Measurements from ENCODE around the gene CACNA1A.

The CACNA1A gene

GRCh38 chr19:13212759-13213330 is 293.4 kb downstream of the CACNA1A start (continued):
- TF ChIP-seq ZNF449 (tag by site-specific recombination; IDR thresholded peaks at IDR 0.05): no peak
- 0 out of 2 replicates have a peak, but pooled peaks have one; percentile 21 for TF ChIP-seq ZBTB17 (tag by site-specific recombination; IDR thresholded peaks at IDR 0.05)
- TF ChIP-seq, protein P1, sequence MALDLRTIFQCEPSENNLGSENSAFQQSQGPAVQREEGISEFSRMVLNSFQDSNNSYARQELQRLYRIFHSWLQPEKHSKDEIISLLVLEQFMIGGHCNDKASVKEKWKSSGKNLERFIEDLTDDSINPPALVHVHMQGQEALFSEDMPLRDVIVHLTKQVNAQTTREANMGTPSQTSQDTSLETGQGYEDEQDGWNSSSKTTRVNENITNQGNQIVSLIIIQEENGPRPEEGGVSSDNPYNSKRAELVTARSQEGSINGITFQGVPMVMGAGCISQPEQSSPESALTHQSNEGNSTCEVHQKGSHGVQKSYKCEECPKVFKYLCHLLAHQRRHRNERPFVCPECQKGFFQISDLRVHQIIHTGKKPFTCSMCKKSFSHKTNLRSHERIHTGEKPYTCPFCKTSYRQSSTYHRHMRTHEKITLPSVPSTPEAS (tag by site-specific recombination; IDR thresholded peaks at IDR 0.05): peak; percentile 63
- TF ChIP-seq ZSCAN5A (tag by site-specific recombination; IDR thresholded peaks at IDR 0.05): no peak
- TF ChIP-seq ZNF335 (tag by site-specific recombination; conservative IDR thresholded peaks at IDR 0.05): no peak
- TF ChIP-seq KLF7 (tag by site-specific recombination; IDR thresholded peaks at IDR 0.05; ENCODE audit: borderline replicate concordance): 0 out of 2 replicates have a peak, but pooled peaks have one; percentile 23
- TF ChIP-seq ZNF701 (tag by site-specific recombination; IDR thresholded peaks at IDR 0.05): no peak
- TF ChIP-seq ZNF830 (tag by site-specific recombination; IDR thresholded peaks at IDR 0.05; ENCODE audit: low read depth): no peak
- TF ChIP-seq REST (tag by site-specific recombination; IDR thresholded peaks at IDR 0.05): no peak
- TF ChIP-seq, protein P2, sequence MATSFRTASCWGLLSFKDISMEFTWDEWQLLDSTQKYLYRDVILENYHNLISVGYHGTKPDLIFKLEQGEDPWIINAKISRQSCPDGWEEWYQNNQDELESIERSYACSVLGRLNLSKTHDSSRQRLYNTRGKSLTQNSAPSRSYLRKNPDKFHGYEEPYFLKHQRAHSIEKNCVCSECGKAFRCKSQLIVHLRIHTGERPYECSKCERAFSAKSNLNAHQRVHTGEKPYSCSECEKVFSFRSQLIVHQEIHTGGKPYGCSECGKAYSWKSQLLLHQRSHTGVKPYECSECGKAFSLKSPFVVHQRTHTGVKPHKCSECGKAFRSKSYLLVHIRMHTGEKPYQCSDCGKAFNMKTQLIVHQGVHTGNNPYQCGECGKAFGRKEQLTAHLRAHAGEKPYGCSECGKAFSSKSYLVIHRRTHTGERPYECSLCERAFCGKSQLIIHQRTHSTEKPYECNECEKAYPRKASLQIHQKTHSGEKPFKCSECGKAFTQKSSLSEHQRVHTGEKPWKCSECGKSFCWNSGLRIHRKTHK (tag by site-specific recombination; IDR thresholded peaks at IDR 0.05): no peak
- TF ChIP-seq PATZ1 (tag by site-specific recombination; IDR thresholded peaks at IDR 0.05): peak; percentile 55
- TF ChIP-seq ZFP3 (tag by site-specific recombination; IDR thresholded peaks at IDR 0.05; ENCODE audit: low read depth): no peak
- TF ChIP-seq ATF2 (tag by site-specific recombination; IDR thresholded peaks at IDR 0.05; ENCODE audit: low read depth): no peak
- TF ChIP-seq ZXDB (tag by site-specific recombination; IDR thresholded peaks at IDR 0.05): 0 out of 2 replicates have a peak, but pooled peaks have one; percentile 19
- peak; percentile 71 for TF ChIP-seq ZNF76 (tag by site-specific recombination; IDR thresholded peaks at IDR 0.05; ENCODE audit: borderline replicate concordance, low read depth)
- 0 out of 2 replicates have a peak, but pooled peaks have one; percentile 18 for TF ChIP-seq KLF8 (tag by site-specific recombination; IDR thresholded peaks at IDR 0.05)
- no peak for TF ChIP-seq ZNF311 (tag by site-specific recombination; IDR thresholded peaks at IDR 0.05; ENCODE audit: borderline replicate concordance)
- 0 out of 2 replicates have a peak, but pooled peaks have one; percentile 8 for TF ChIP-seq ZFHX2 (tag by site-specific recombination; conservative IDR thresholded peaks at IDR 0.05)
- TF ChIP-seq, protein P3, sequence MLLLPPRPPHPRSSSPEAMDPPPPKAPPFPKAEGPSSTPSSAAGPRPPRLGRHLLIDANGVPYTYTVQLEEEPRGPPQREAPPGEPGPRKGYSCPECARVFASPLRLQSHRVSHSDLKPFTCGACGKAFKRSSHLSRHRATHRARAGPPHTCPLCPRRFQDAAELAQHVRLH (tag by site-specific recombination; IDR thresholded peaks at IDR 0.05): peak; percentile 97
- 0 out of 2 replicates have a peak, but pooled peaks have one; percentile 28 for TF ChIP-seq ZNF2 (tag by site-specific recombination; IDR thresholded peaks at IDR 0.05)
- peak; percentile 33; the same call in 1 of the 2 replicates for TF ChIP-seq ZNF157 (tag by site-specific recombination; IDR thresholded peaks at IDR 0.05)
- no peak for TF ChIP-seq ZNF549 (tag by site-specific recombination; IDR thresholded peaks at IDR 0.05)
- peak; percentile 87 for TF ChIP-seq ZNF623 (tag by site-specific recombination; IDR thresholded peaks at IDR 0.05)
- TF ChIP-seq ZNF146 (tag by site-specific recombination; IDR thresholded peaks at IDR 0.05): no peak
- 0 out of 2 replicates have a peak, but pooled peaks have one; percentile 18 for TF ChIP-seq SP7 (tag by site-specific recombination; IDR thresholded peaks at IDR 0.05)

Data from HEK293 (cell line).